ENCODE data around the gene DOLPP1.

DNA sequence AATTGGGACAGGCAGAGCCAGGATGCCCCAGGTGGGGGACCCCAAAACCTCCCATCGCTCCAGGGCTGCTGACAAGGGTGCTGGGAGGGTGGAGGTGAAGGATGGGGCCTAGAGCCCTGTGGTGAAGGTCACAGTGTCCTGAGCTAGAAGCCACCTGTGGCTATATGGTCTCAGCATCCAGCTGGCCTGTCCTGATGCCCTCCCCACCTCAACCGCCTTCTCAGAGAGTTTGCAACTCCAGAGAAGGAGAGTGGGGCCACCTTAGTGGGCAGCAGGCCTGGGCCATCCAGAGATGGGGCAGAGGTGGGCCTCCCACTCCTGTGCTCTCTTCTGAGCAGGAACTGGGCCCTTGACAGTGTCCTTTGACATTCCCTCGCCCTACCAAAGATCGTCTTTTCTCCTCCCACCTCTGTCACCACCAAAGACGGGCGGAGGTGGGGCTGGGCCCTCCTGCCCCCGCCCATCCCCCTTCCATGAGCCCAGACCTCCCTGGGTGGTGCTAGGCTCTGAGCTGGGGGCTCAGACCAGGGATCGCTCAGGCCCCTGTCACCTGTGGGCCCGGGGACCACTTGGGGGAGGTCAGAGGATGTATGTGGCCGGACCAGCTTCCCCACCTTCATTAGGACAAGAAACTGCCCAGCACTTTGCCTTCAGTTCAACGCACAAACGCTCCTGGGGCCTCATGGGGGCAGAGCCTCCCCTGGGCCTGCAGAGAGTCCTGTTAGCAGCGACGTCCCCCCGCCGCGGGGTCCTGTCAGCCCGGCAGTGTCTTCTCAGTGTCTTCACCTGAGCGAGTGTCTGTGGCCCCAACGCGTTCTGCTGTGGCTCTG, 10.0 kb upstream of the DOLPP1 start:
- TF ChIP-seq, protein P1, sequence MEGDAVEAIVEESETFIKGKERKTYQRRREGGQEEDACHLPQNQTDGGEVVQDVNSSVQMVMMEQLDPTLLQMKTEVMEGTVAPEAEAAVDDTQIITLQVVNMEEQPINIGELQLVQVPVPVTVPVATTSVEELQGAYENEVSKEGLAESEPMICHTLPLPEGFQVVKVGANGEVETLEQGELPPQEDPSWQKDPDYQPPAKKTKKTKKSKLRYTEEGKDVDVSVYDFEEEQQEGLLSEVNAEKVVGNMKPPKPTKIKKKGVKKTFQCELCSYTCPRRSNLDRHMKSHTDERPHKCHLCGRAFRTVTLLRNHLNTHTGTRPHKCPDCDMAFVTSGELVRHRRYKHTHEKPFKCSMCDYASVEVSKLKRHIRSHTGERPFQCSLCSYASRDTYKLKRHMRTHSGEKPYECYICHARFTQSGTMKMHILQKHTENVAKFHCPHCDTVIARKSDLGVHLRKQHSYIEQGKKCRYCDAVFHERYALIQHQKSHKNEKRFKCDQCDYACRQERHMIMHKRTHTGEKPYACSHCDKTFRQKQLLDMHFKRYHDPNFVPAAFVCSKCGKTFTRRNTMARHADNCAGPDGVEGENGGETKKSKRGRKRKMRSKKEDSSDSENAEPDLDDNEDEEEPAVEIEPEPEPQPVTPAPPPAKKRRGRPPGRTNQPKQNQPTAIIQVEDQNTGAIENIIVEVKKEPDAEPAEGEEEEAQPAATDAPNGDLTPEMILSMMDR (IDR thresholded peaks at IDR 0.05) = no peak
- no peak for TF ChIP-seq POLR2A (IDR thresholded peaks at IDR 0.05)
- no peak for TF ChIP-seq POLR2AphosphoS5 (IDR thresholded peaks at IDR 0.05)
